GM21737 (cell line): ENCODE data around the gene CGB2.
"Not testable (repeated sequence)": the region's sequence is repeated elsewhere in the genome, so short reads cannot be mapped to it uniquely, and the experiment has no call there.

Source experiments
- ATAC-seq: cut with Tn5 transposase; IDR thresholded peaks from one replicate; pipeline ENCODE4 v1.9.1; 2021; ENCODE audit warnings: mild to moderate bottlenecking, moderate library complexity; ENCODE audit not compliant: unreplicated experiment

Gene CGB2

GRCh38 chr19:49064768-49065611 lies 33.3 kb downstream of the CGB2 start, which contains the start of gene NTF4:
Gene NTF4 (minus strand): TSS chr19:49064818. CDS start chr19:49061997, 2,821 bp downstream.
- no peak for ATAC-seq

DNA sequence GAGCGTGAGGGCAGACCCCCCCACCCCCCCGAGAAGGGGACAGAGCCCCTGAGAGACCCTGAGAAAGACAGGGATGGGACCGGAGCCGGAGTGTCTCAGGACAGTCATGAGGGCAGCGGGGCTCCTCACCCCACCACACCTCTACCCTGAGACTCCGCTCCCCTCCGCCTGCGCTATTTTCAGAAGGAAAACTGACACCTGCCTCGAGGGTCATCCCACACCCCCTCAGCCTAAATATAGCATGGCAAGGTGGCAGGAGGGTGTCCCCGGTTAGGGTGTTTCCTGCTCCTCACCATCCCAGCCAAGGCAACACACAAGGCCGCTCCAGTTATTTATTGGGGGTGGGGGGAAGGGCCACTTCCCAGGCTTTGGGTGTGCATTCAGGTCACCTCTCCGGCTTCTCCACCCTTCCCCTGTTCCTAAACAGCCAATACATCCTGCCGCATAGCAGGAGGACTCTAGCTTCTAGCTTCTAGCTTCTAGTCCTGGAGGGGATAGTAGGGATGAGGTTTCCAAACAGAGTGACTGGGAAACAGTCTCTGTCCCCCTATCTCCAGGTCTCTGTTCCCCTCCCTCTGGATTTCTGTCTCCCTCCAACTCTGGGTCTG lies 34.3 kb downstream of the CGB2 start:
- no peak for ATAC-seq

- no peak for ATAC-seq
Measured at GRCh38 chr19:49067554-49067953, 35.9 kb downstream of the CGB2 start.

GRCh38 chr19:49069026-49069425 lies 37.3 kb downstream of the CGB2 start:
- ATAC-seq: no peak

DNA sequence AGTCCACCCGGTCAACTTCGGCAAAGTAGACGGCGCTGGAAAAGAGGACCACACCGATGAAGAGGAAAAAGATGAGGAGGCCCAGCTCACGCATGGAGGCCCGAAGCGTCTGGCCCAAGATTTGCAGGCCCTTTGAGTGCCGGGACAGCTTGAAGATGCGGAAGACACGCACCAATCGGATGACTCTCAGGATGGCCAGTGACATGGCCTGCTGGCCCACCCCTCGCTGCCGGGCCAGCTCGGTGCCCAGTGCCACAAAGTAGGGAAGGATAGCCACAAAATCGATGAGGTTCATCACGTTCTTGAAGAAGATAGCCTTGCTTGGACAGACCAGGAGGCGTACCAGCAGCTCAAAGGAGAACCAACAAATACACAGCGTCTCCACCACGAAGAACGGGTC lies 38.7 kb downstream of the CGB2 start:
- no peak for ATAC-seq

DNA sequence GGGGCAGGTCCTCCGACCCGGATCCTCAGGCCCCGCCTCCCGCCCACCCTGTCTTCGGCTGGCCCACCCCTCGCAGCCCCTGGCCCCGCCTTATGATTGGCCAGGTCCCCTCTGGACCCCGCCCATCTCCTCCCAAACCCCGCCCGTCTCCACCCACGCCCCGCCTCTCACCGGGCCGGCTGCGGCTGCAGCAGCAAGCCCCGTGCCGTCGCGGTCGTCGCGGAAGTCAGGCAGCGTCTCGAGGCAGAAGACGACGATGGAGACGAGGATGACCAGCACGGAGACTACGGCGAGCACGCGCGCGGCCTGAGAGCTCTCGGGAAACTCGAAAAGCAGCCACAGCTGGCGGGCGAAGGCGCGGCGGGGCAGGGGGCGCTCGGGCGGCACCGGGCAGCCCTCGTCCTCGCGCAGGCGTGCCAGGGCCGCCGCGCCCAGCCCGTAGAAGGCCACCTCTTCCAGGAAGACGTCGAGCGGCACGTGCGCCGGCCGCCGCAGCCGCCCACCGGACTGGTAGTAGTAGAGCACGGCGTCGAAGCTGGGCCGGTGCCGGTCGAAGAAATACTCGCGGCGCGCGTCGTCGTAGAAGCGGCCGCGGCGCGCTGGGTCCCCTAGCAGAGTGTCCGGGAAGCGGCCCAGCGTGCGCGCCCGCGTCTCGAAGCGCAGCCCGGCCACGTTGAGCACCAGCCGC lies 40.3 kb downstream of the CGB2 start:
- no peak for ATAC-seq

DNA sequence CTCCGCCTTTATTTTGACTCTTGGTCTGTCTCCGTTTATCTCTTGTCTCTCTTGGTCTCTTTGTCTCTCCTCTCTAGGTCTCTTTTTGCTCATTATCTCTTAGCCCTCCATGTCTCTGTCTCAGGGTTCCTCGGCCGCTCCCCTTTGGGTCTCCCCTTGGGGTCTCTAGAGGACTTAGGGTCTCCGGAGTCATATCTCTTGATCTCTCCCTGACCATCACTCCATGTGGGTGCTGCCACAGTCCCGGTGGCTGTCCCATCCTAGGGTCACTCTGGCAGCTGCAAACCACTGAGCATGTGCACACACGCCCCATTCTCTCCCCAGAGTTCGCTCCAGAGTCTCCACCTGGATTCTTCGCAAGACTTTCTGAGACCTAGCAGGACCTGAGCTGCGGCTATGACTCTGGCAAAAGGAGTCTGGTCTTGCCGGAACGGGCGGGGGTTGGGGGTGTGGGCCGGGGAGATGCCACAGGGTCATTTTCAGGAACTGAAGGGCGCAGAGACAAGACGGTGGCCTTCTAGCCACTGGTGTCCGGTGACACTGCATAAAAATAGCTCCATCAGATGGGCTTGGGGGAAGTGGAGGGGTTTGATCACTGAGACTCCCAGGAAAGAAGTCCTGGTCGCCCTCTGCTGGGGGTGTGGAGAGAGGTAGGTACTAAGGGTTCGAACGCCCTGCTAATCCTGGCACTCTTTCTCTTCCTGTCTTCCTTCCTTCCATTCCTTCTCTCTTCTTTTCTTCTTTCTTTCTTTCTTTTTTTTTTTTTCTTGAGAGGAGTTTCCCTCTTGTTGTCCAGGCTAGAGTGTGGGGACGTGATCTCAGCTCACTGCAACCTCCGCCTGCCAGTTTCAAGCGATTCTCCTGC lies 42.1 kb downstream of the CGB2 start:
- no peak for ATAC-seq

- ATAC-seq: not testable (repeated sequence)
Measured at GRCh38 chr19:49074869-49075268, 43.2 kb downstream of the CGB2 start.

DNA sequence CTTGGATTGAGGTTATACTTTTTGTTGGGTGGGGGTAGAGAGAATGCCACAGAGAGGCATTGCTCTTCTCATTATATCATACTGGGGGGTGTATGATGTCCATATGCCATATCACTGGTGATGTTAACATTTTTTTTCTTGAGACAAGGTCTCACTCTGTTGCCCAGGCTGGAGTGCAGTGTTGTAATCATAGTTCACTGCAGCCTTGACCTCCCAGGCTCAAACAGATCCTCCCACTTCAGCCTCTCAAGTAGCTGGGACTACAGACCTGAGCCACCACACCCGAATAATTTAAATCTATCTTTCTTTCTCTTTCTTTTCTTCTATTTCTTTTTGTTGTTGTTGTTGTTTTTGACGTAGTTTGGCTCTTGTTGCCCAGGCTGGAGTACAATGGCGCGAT lies 48.7 kb downstream of the CGB2 start:
- no peak for ATAC-seq

DNA sequence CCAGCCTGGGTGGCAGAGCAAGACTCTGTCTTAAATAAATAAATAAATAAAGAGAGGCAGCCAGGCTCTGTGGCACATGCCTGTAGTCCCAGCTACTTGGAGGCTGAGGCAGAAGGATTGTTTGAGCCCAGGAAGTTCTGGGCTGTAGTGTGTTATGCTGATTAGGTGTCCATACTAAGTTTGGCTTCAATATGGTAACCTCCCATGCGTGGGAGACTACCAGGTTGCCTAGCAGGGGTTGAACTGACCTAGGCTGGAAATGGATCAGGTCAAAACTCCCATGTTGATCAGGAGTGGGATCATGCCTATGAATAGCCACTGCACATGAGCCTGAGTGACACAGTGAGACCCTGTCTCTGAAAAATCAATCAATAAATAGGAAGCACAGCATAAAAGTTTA lies 49.6 kb downstream of the CGB2 start:
- no peak for ATAC-seq
